ENCODE data around the gene FAM120B.
"Not testable (repeated sequence)": the region's sequence is repeated elsewhere in the genome, so short reads cannot be mapped to it uniquely, and the experiment has no call there.

Gene FAM120B

GRCh38 chr6:170306324-170307079 is at the start of gene FAM120B:
TSS of gene FAM120B (plus strand) at chr6:170306758. CDS start at chr6:170317391, 10,633 bp downstream.
- no peak for DNase-seq (ENCODE audit: low read depth, low spot score)

- no peak for DNase-seq (ENCODE audit: low read depth, low spot score)
Observed at GRCh38 chr6:170257376-170257775, 49.2 kb upstream of the FAM120B start.

GRCh38 chr6:170258407-170258806 is 48.2 kb upstream of the FAM120B start:
- no peak for DNase-seq (ENCODE audit: low read depth, low spot score)

- no peak for DNase-seq (ENCODE audit: low read depth, low spot score)
Observed at GRCh38 chr6:170259278-170259677, 47.3 kb upstream of the FAM120B start.

GRCh38 chr6:170260686-170261085 is 45.9 kb upstream of the FAM120B start:
- no peak for DNase-seq (ENCODE audit: low read depth, low spot score)

GRCh38 chr6:170261643-170262488 is 44.7 kb upstream of the FAM120B start:
- no peak for DNase-seq (ENCODE audit: low read depth, low spot score)

- DNase-seq (ENCODE audit: low read depth, low spot score) = no peak
Observed at GRCh38 chr6:170262489-170263088, 44.0 kb upstream of the FAM120B start.

DNA sequence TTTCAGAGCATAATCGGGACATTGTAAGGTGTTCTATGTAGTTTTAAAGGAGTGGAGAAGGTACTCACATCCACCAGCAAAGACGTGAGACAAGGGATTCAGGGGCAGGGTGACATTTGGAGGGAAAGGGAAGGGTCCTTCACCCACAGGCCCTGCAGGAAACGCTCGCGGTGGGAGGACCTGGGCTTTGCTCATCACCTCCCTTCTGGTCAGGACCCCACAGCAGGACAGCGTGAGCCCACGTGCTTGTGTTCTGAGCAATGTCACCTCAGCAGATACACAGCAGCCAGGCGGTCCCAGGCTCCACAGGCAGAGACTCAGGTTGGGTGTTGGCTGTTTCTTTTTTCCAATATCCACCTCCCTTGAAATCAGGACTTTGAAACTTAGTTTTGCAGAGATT is 43.1 kb upstream of the FAM120B start:
- no peak for DNase-seq (ENCODE audit: low read depth, low spot score)

DNA sequence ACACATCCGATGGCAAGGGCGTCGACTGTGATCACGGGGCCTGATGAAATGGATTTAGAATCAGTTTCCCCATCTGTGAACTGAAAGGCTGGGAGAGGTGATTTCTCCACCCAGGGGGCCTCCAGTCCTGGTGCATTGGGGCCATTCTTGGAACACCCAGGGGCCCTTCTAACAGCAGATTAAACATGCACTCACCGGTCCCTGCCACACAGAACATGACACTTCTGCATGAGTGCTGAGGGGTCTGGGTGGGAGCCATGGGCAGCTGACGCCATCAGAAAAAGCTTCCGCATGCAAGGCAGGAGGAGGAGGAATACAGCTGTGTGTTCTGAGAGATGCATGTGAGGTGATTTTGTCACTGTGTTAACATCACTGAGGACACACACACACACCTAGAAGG is 42.5 kb upstream of the FAM120B start:
- no peak for DNase-seq (ENCODE audit: low read depth, low spot score)

- not testable (repeated sequence) for DNase-seq (ENCODE audit: low read depth, low spot score)
Observed at GRCh38 chr6:170264644-170265043, 41.9 kb upstream of the FAM120B start.

DNA sequence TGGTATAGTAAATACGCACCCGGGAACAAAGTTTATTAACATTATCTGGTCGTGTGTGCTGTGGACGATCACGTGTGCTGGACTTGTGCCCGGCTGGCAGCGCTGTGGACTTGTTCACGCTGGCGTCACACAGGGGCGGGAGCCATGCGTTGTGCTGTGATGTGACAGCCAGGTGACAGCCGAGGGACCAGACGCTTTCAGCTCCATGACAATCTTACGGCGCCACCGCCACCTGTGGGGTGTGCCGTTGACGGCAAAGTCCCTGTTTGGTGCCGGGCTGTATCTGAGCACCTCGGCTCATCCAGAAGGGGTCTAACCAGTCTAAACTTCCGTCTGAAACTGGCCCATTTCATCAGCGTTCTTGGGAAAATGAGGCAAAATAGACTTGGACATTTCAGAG is 40.9 kb upstream of the FAM120B start:
- no peak for DNase-seq (ENCODE audit: low read depth, low spot score)

- no peak for DNase-seq (ENCODE audit: low read depth, low spot score)
Observed at GRCh38 chr6:170266061-170266825, 40.3 kb upstream of the FAM120B start.

DNA sequence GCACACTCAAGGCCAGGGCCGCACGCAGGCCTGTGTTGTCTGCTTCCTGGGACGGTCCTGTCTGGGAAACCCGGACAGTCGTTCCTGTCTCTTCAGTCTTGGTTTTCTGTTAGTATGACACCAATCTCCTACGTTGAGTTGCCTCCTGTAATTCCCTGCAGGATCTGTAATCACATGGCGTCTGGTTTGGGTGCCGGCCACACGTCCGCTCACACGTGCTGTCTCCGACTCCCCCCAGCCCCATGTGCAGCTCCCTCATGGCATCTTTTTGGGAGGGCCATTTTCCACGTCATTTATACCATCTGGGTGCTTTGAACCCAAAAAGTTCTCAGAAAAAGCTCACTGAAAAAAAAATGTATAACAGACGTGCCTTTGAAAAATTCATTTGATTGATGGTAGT is 38.9 kb upstream of the FAM120B start:
- DNase-seq (ENCODE audit: low read depth, low spot score) = no peak

DNA sequence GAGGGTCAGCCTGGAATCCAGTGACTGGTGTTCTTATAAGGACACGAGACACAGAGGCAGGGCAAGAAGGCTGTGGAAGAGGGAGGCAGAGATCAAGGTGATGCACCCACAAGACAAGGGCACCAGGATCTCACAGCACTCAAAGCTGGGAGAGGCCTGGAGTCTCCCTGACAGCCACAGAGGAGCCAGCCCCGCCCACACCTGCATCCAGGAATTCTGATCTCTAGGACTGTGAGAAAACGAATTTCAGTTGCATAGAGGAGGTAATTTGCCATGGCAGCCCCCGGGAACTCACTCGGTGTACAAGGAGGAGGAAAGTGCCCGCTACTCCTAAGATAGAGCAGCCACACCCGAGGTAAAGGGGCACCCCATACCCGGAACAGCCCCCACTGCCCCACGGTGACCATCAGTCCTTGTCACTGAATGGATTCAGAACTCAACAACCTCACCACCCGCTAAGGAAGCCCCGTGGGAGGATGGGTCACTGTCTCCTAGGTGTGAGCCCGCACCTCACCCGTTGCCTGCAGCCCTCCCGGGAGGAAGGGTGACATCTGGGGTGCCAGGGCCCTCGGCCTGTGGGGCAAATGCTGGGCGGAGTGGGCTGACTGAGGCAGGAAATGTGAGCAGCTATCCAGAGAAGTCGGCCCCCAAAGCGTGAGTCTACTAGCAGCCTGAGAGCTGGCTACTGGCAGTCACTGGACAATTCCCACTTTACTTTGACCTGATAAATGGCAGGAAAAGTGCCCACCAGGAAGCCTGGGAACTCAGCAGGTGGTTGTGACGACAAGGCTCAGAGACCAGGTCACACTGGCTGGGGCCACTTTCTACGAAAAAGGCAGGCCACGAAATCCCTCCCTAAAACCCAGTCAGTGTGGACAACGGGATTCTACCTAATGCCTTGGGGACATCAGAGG is 38.1 kb upstream of the FAM120B start:
- no peak for DNase-seq (ENCODE audit: low read depth, low spot score)

DNA sequence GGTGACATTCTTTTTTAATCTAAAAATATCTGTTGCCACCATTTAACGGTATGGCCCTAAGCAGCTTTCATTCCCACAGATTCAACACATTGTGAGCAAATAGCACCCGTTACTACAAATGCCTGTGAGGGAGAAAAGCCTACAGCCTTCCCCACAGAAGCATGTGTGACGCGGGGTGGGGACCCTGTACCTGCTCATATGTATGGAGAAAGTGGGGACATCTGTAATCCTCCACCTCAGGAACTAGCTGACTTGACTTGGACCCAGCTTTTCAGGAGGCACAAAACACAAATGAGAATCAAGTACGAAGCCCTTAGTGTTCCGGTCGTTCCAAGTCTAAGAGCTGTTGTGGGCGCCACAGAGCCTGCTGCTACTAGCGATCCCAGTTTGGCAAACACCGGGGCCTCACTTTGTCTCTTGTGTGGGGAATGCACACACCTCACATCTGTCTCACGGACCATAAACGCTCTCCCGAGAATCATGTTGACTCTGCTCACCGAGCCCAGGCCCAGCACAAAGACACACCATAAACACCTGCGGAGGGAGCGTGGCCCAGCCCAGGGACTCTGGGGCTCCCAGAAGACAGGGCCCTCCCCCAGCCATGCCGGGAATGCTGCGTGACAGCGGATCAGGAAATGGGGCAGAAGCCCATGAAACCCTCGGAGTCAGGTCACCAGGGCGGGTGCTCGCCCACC is 37.3 kb upstream of the FAM120B start:
- no peak for DNase-seq (ENCODE audit: low read depth, low spot score)

DNA sequence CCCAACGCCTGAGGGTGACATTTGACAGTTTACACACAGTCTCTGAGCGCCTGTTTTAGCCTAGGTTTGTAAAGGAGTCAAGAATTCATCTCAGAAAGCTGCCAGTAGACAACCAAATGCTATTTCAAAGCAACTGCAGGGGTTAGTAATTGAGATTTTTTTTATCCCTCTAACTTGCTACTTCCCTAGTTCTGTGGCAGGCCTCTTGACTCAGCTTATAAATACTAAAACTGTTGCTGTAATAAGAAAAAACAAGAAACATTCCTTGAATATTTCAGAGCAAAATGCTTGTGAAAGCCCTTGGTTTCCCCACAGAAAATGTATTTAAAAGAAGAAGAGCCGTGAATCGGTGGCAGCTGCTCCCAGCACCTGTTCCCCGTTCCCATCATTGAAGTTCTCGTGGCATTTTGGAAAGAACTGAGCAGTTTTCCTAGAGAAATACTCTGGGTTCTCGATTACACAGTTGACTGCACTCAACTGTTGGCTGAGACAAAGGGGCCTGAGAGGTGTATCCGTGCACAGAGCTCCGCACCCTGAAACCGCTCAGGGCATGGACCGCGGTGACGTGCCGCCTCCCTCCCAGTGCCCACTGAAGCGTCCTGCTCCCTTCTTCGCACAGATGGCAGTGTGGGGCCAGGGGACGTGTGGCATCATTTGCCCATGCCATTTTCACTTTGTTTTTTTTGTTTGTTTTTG is 36.6 kb upstream of the FAM120B start:
- DNase-seq (ENCODE audit: low read depth, low spot score) = no peak

DNA sequence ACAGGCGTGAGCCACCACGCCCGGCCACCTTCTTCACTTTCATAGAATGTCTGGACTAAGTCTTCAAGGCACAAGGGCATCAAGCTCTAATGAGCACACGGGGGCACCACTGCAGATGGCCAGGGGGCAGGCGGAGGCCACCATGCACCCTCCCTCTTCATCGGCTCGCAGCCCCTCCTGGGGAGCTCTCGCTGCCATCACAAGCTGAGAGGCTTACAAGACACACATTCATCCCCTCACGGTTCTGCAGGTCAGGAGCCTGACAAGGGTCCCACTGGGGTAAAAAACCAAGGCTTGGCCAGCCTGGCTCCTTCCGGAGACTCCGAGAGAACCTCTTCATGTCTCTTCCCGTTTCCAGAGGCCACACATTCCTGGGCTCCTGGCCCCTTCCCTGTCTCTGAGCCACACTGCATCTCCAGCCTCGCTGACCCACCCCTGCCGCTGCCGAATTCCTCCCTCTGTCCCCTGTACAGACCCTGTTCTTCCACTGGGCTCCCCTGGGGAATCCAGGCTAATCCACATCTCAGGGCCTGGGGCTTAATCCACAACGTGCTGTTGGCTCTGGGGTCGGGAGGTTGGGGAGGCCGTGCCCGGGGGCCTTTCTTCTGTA is 35.5 kb upstream of the FAM120B start:
- no peak for DNase-seq (ENCODE audit: low read depth, low spot score)

- DNase-seq (ENCODE audit: low read depth, low spot score) = no peak
Observed at GRCh38 chr6:170271771-170272314, 34.7 kb upstream of the FAM120B start.

Data from iPS DF 19.7 (cell line).